Smooth muscle cell (in vitro differentiated cells): Measurements from ENCODE around the gene ELOVL1. TPM values are rescaled to one million over a fixed set of nuclear protein-coding genes. Genes with fewer than 3 reads are reported as not detected.
"Not testable (repeated sequence)": the region's sequence is repeated elsewhere in the genome, so short reads cannot be mapped to it uniquely, and the experiment has no call there.

Source experiments
- DNase-seq: peaks from one replicate; lab custom pipeline; 2025; ENCODE audit not compliant: unreplicated experiment; lab: John Stamatoyannopoulos, UW
- H2AFZ ChIP-seq: fragments of 200-600 bp; sonication (generic); 2 replicates; pipeline ENCODE4 v1.6.0; 2016; ENCODE audit warnings: antibody characterized with exemption, low read depth, mild to moderate bottlenecking
- H3F3A ChIP-seq: fragments of 200-600 bp; sonication (generic); 2 replicates; pipeline ENCODE4 v1.6.0; 2017; ENCODE audit warnings: antibody characterized with exemption, low read depth
- H3K27ac ChIP-seq: fragments of 200-600 bp; sonication (generic); 2 replicates; pipeline ENCODE4 v1.5.1; 2016; ENCODE audit warnings: low read depth, mild to moderate bottlenecking
- H3K27me3 ChIP-seq: fragments of 200-600 bp; sonication (generic); 2 replicates; pipeline ENCODE4 v1.6.1; 2016; ENCODE audit warnings: low read depth, mild to moderate bottlenecking
- H3K36me3 ChIP-seq: fragments of 200-600 bp; sonication (generic); 2 replicates; pipeline ENCODE4 v1.5.1; 2016; ENCODE audit warnings: low read depth
- H3K4me1 ChIP-seq: fragments of 200-600 bp; sonication (generic); 2 replicates; pipeline ENCODE4 v1.5.1; 2016; ENCODE audit warnings: low read depth
- H3K4me2 ChIP-seq: fragments of 200-600 bp; sonication (generic); 2 replicates; pipeline ENCODE4 v1.6.0; 2016; ENCODE audit warnings: mild to moderate bottlenecking
- H3K4me3 ChIP-seq: fragments of 200-600 bp; sonication (generic); 2 replicates; pipeline ENCODE4 v1.5.1; 2016; ENCODE audit warnings: mild to moderate bottlenecking
- H3K79me2 ChIP-seq: fragments of 200-600 bp; sonication (generic); 2 replicates; pipeline ENCODE4 v1.6.0; 2016; ENCODE audit warnings: low read depth, mild to moderate bottlenecking
- H3K9ac ChIP-seq: fragments of 200-600 bp; sonication (generic); 2 replicates; pipeline ENCODE4 v1.6.0; 2016; ENCODE audit warnings: low read depth
- H3K9me3 ChIP-seq: fragments of 200-600 bp; sonication (generic); replicated peaks from 2 replicates; pipeline ENCODE4 v1.5.1; 2016; ENCODE audit warnings: low read depth
- H4K20me1 ChIP-seq: fragments of 200-600 bp; sonication (generic); 2 replicates; pipeline ENCODE4 v1.6.0; 2016; ENCODE audit warnings: low read depth
- WGBS: methylation state at CpG from one replicate; pipeline ENCODE4 v1.1.7; 2016; ENCODE audit warnings: low lambda C conversion rate; 5-methylcytosine and 5-hydroxymethylcytosine counted together
- polyA plus RNA-seq: library from polyadenylated mRNA; unstranded; fragments of >200 nt; fragmentation: Nextera tagmentation; extraction: Ambion mirVana; gene quantifications from 2 replicates; pipeline ENCODE4 v1.2.1, GENCODE V29; 2016
- total RNA-seq: library from RNA; depleted of rRNA; stranded (reverse); fragments of >200 nt; gene quantifications from 2 replicates; pipeline ENCODE4 v1.2.3, GENCODE V29; 2014
- TF ChIP-seq, protein P1 (sequence below): fragments of 200-600 bp; sonication (generic); IDR thresholded peaks from 2 replicates; pipeline ENCODE4 v1.5.1; 2017; ENCODE audit warnings: borderline replicate concordance, mild to moderate bottlenecking, antibody characterized with exemption; ENCODE audit not compliant: insufficient read depth, poor library complexity, severe bottlenecking

Gene ELOVL1
- total RNA-seq (57.0 and 109 TPM in 2 replicates), polyA plus RNA-seq (101 and 104 TPM in 2 replicates)

DNA sequence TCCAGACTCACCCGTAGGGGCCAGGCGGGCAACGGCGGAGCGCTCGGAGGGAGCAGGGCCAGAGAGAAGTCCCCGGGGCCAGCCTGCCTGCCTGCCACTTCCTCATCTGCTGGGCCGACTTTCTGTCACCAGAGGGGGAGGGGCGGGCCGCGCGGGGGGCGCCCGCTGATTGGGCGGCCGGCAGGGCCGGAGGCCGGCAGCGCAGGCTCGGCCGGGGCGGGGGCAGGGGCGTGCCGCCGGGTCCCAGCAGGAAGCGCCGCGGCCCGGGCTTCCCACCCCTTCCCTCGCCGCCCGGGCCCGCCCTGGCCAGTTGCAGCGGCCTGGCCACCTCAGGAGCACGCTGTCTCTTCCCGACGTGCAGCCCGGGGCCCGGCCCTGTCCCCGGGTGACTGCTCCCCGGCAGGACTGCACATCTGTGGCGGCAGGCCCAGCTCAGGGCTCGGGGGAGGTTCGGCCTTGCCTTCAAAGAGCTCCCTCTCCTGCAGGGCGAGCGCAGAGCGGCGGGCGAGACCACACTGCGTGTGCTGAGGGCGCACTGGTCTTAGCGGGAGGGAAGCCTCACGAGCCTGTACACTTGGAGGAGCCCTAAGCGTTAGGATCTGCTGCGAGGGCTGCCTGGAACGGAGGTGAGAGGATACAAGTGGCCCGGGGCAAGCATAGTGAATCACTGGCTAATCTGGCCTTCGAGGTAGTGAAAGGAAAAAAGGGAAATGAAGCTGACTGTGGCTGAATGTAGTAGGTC, at the start of gene ELOVL1:
Gene ELOVL1, minus strand, starts transcription at position 108 of the 742 bp plus-strand sequence. CDS start 2,402 bp downstream, outside the sequence.
- WGBS, result 1% methylated on average over 43 of the region's 58 CpGs
- Histone ChIP-seq H3K4me3 (peak within 1 kb of the TSS; percentile 70), H3K4me2 (peak within 1 kb of the TSS; percentile 95), H3K36me3 (no peaks in the 10 kb centered on the region), H3F3A (peaks cover 19% of the 10 kb centered on the region), H3K9me3 (no peaks in the 10 kb centered on the region), H3K4me1 (peaks cover 14% of the 10 kb centered on the region), H3K79me2 (peaks cover 26% of the 10 kb centered on the region), H3K27me3 (no peaks in the 10 kb centered on the region), H3K9ac (peak within 1 kb of the TSS; percentile 30), H4K20me1 (peaks cover 25% of the 10 kb centered on the region), H2AFZ (no peak within 1 kb of the TSS), H3K27ac (peak within 1 kb of the TSS; percentile 73)
- TF ChIP-seq, protein P1, sequence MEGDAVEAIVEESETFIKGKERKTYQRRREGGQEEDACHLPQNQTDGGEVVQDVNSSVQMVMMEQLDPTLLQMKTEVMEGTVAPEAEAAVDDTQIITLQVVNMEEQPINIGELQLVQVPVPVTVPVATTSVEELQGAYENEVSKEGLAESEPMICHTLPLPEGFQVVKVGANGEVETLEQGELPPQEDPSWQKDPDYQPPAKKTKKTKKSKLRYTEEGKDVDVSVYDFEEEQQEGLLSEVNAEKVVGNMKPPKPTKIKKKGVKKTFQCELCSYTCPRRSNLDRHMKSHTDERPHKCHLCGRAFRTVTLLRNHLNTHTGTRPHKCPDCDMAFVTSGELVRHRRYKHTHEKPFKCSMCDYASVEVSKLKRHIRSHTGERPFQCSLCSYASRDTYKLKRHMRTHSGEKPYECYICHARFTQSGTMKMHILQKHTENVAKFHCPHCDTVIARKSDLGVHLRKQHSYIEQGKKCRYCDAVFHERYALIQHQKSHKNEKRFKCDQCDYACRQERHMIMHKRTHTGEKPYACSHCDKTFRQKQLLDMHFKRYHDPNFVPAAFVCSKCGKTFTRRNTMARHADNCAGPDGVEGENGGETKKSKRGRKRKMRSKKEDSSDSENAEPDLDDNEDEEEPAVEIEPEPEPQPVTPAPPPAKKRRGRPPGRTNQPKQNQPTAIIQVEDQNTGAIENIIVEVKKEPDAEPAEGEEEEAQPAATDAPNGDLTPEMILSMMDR, result no peak
- peak; percentile 89 for DNase-seq

DNA sequence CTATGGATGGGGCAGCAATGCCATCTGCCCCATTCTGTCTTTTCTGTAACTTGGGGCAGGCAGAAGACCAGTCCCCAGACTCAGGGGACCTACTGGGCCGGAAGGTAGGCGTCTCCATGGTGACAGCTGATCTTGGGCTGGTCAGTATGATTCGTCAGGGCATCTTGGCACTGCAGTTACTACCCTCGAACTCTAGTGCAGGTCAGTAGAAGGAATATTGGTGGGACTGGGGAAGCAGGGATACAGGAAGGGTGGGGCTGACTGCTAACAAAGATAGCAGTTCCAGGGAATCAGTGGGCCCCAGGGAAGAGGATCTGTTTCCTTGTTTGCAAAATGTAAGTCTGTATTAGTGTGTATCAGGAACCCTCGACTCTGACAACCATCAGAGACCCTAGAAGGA, 48.1 kb upstream of the ELOVL1 start:
- Histone ChIP-seq H3K79me2 (no peaks in the 10 kb centered on the region), H3K4me3 (no peak overlapping the region), H3K27ac (no peak overlapping the region), H3F3A (no peaks in the 10 kb centered on the region), H4K20me1 (no peaks in the 10 kb centered on the region), H3K9me3 (no peaks in the 10 kb centered on the region), H3K4me1 (no peaks in the 10 kb centered on the region), H3K27me3 (no peaks in the 10 kb centered on the region), H3K36me3 (peaks cover 14% of the 10 kb centered on the region), H3K4me2 (no peak overlapping the region), H3K9ac (no peak overlapping the region), H2AFZ (no peak overlapping the region)
- no peak for DNase-seq
- WGBS, result 91% methylated on average over 5 of the region's 5 CpGs
- TF ChIP-seq, protein P1, result no peak

GRCh38 chr1:43414634-43415223, 46.9 kb upstream of the ELOVL1 start:
- TF ChIP-seq, protein P1, result peak; percentile 60
- Histone ChIP-seq H3K9ac (no peak overlapping the region), H3K27me3 (no peaks in the 10 kb centered on the region), H3K27ac (no peak overlapping the region), H4K20me1 (no peaks in the 10 kb centered on the region), H3F3A (no peaks in the 10 kb centered on the region), H3K9me3 (no peaks in the 10 kb centered on the region), H3K4me2 (no peak overlapping the region), H3K4me3 (no peak overlapping the region), H2AFZ (no peak overlapping the region), H3K4me1 (no peaks in the 10 kb centered on the region), H3K79me2 (no peaks in the 10 kb centered on the region), H3K36me3 (peaks cover 14% of the 10 kb centered on the region)
- no peak for DNase-seq
- WGBS, result 87% methylated on average over 5 of the region's 5 CpGs

DNA sequence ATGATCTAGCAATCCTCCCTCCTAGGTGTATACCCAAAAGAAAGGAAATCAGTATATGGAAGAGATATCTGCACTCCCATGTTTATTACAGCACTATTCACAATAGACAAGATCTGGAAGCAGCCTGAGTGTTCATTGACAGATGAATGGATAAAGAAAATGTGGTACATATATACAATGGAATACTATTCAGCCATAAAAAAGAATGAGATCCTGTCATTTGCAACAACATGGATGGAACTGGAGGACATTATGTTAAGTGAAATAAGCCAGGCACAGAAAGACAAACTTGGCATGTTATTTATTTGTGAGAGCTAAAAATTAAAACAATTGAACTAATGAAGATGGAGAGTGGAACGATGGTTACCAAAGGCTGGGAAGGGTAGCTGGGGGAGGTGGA, 45.6 kb upstream of the ELOVL1 start:
- not testable (repeated sequence) for H3F3A ChIP-seq
- 100% methylated on average over 1 of the region's 1 CpG for WGBS

More for the DNA sequence above, 45.6 kb upstream of the ELOVL1 start:
- not testable (repeated sequence) for H4K20me1 ChIP-seq, H2AFZ ChIP-seq, H3K4me2 ChIP-seq, DNase-seq, H3K9me3 ChIP-seq, H3K4me3 ChIP-seq, H3K27me3 ChIP-seq, H3K79me2 ChIP-seq, H3K4me1 ChIP-seq, H3K9ac ChIP-seq, H3K27ac ChIP-seq
- H3K36me3 ChIP-seq, result peaks cover 11% of the 10 kb centered on the region
